Activated CD4-positive, alpha-beta T cell treated with anti-CD3 and anti-CD28 coated beads, Interleukin-2, amount 10 ng/mL, durations not matched to agents 7 days and 5 days (primary cell): ENCODE measurements around the gene MARS1. TPM values are rescaled to one million over a fixed set of nuclear protein-coding genes. Genes with fewer than 3 reads are reported as not detected.

Source experiments
- CTCF ChIA-PET: fragments of 350-600 bp; sonication (Branson Sonifier 250); formaldehyde crosslinking; loops from one replicate; lab custom pipeline; 2021; ENCODE audit warnings: antibody characterized with exemption; lab: Charles Lee
- POLR2A ChIA-PET: fragments of 350-600 bp; sonication (Branson Sonifier 250); formaldehyde crosslinking; loops from one replicate; lab custom pipeline; 2021; ENCODE audit warnings: antibody characterized with exemption; lab: Charles Lee
- DNase-seq: peaks from one replicate; pipeline ENCODE4 v3.0.0-alpha.2; 2020
- H3K27ac Mint-ChIP-seq: one replicate; pipeline ENCODE4 v1.8.0; 2021; ENCODE audit warnings: mild to moderate bottlenecking, moderate library complexity, mixed read lengths
- H3K27me3 Mint-ChIP-seq: one replicate; pipeline ENCODE4 v1.8.0; 2021; ENCODE audit warnings: mixed read lengths
- H3K36me3 Mint-ChIP-seq: one replicate; pipeline ENCODE4 v1.8.0; 2021; ENCODE audit warnings: low read depth, mixed read lengths
- H3K4me1 Mint-ChIP-seq: one replicate; pipeline ENCODE4 v1.8.0; 2021; ENCODE audit warnings: mixed read lengths
- H3K4me3 Mint-ChIP-seq: one replicate; pipeline ENCODE4 v1.8.0; 2021; ENCODE audit warnings: mild to moderate bottlenecking, moderate library complexity, mixed read lengths
- H3K9me3 Mint-ChIP-seq: one replicate; pipeline ENCODE4 v1.8.0; 2021; ENCODE audit warnings: mixed read lengths
- total RNA-seq, 2 experiments: library from RNA; stranded (reverse); gene quantifications; one replicate each; pipeline ENCODE4 v1.2.3, GENCODE V29; 2021

Gene MARS1
- total RNA-seq, 2 experiments from 2014 or later = 214 to 247 TPM

GRCh38 chr12:57469296-57470164 is 18.3 kb upstream of the MARS1 start:
- POLR2A ChIA-PET = no interaction called here
- no peak for DNase-seq
- Mint-ChIP-seq H3K36me3 (peaks cover 47% of the 10 kb centered on the region), H3K4me3 (no peak overlapping the region), H3K27me3 (no peaks in the 10 kb centered on the region), H3K4me1 (peaks cover 33% of the 10 kb centered on the region), H3K27ac (no peak overlapping the region), H3K9me3 (no peaks in the 10 kb centered on the region)
- CTCF ChIA-PET = interaction anchor here (0.6 to 5.5 kb wide), 3 partner anchors 10 to 1160 kb away, joined by 3 to 22 read pairs (median 12); partner anchors contain the start of gene GLI1

GRCh38 chr12:57470286-57470969 is 17.4 kb upstream of the MARS1 start:
- Mint-ChIP-seq H3K4me1 (peaks cover 33% of the 10 kb centered on the region), H3K9me3 (no peaks in the 10 kb centered on the region), H3K36me3 (peaks cover 52% of the 10 kb centered on the region), H3K27ac (no peak overlapping the region), H3K4me3 (no peak overlapping the region), H3K27me3 (no peaks in the 10 kb centered on the region)
- no peak for DNase-seq
- ChIA-PET CTCF (interaction anchor here (3.8 to 5.5 kb wide), 2 partner anchors 11 to 17 kb away, joined by 12 to 22 read pairs; partner anchors contain the start of gene GLI1), POLR2A (no interaction called here)

GRCh38 chr12:57470970-57471656 is 16.8 kb upstream of the MARS1 start:
- H3K9me3 Mint-ChIP-seq = no peaks in the 10 kb centered on the region
- DNase-seq = no peak
- no peak overlapping the region for H3K27ac Mint-ChIP-seq
- peaks cover 36% of the 10 kb centered on the region for H3K4me1 Mint-ChIP-seq
- CTCF ChIA-PET = interaction anchor here (3.8 to 5.5 kb wide), 2 partner anchors 11 to 18 kb away, joined by 12 to 22 read pairs; partner anchors contain the start of gene GLI1
- peaks cover 53% of the 10 kb centered on the region for H3K36me3 Mint-ChIP-seq
- H3K4me3 Mint-ChIP-seq = no peak overlapping the region
- POLR2A ChIA-PET = no interaction called here
- H3K27me3 Mint-ChIP-seq = no peaks in the 10 kb centered on the region

- ChIA-PET CTCF (interaction anchor here (0.5 to 5.5 kb wide), 3 partner anchors 12 to 221 kb away, joined by 3 to 22 read pairs (median 12); partner anchors contain the start of genes GLI1 and STAC3), POLR2A (no interaction called here)
- H3K27me3 Mint-ChIP-seq = no peaks in the 10 kb centered on the region
- peaks cover 38% of the 10 kb centered on the region for H3K4me1 Mint-ChIP-seq
- no peak overlapping the region for H3K4me3 Mint-ChIP-seq
- peaks cover 59% of the 10 kb centered on the region for H3K36me3 Mint-ChIP-seq
- no peaks in the 10 kb centered on the region for H3K9me3 Mint-ChIP-seq
- DNase-seq = no peak
- H3K27ac Mint-ChIP-seq = no peak overlapping the region
Observed at GRCh38 chr12:57471661-57472060, 16.2 kb upstream of the MARS1 start.

- Mint-ChIP-seq H3K27ac (no peak overlapping the region), H3K4me3 (no peak overlapping the region), H3K36me3 (peaks cover 61% of the 10 kb centered on the region), H3K9me3 (no peaks in the 10 kb centered on the region), H3K4me1 (peaks cover 34% of the 10 kb centered on the region), H3K27me3 (no peaks in the 10 kb centered on the region)
- ChIA-PET CTCF (interaction anchor here (0.5 to 5.5 kb wide), 3 partner anchors 13 to 221 kb away, joined by 3 to 22 read pairs (median 12); partner anchors contain the start of genes GLI1 and STAC3), POLR2A (no interaction called here)
- no peak for DNase-seq
Observed at GRCh38 chr12:57472391-57472790, 15.5 kb upstream of the MARS1 start.

- peaks cover 64% of the 10 kb centered on the region for H3K36me3 Mint-ChIP-seq
- no peak overlapping the region for H3K4me3 Mint-ChIP-seq
- no peaks in the 10 kb centered on the region for H3K9me3 Mint-ChIP-seq
- ChIA-PET POLR2A (no interaction called here), CTCF (interaction anchor here (2.4 kb wide), 1 partner anchor 14 kb away, joined by 14 read pairs; the partner anchor contains the start of gene GLI1)
- no peaks in the 10 kb centered on the region for H3K27me3 Mint-ChIP-seq
- H3K4me1 Mint-ChIP-seq = peaks cover 40% of the 10 kb centered on the region
- no peak overlapping the region for H3K27ac Mint-ChIP-seq
- no peak for DNase-seq
Observed at GRCh38 chr12:57473392-57473791, 14.5 kb upstream of the MARS1 start.

GRCh38 chr12:57473886-57474285 is 14.0 kb upstream of the MARS1 start:
- Mint-ChIP-seq H3K4me3 (peak overlapping the region; percentile 49), H3K4me1 (peaks cover 45% of the 10 kb centered on the region), H3K27me3 (no peaks in the 10 kb centered on the region), H3K36me3 (peaks cover 68% of the 10 kb centered on the region), H3K27ac (no peak overlapping the region), H3K9me3 (no peaks in the 10 kb centered on the region)
- DNase-seq = no peak
- CTCF ChIA-PET = interaction anchor here (0.5 to 2.4 kb wide), 6 partner anchors 11 to 73 kb away, joined by 3 to 14 read pairs (median 4); partner anchors contain the start of genes DCTN2 and GLI1
- POLR2A ChIA-PET = no interaction called here

GRCh38 chr12:57474430-57474829 is 13.4 kb upstream of the MARS1 start:
- CTCF ChIA-PET = interaction anchor here (0.5 to 2.4 kb wide), 8 partner anchors 10 to 232 kb away, joined by 3 to 14 read pairs (median 4); partner anchors contain the start of genes DCTN2 and GLI1
- Mint-ChIP-seq H3K27ac (peak overlapping the region; percentile 47), H3K9me3 (no peaks in the 10 kb centered on the region), H3K27me3 (no peaks in the 10 kb centered on the region), H3K36me3 (peaks cover 65% of the 10 kb centered on the region), H3K4me1 (peaks cover 51% of the 10 kb centered on the region), H3K4me3 (peak overlapping the region; percentile 49)
- POLR2A ChIA-PET = interaction anchor here (0.6 kb wide), 1 partner anchor 79 kb away, joined by 3 read pairs; no protein-coding TSS in a partner anchor
- no peak for DNase-seq

GRCh38 chr12:57474862-57475261 is 13.0 kb upstream of the MARS1 start:
- Mint-ChIP-seq H3K4me3 (peak overlapping the region; percentile 49), H3K4me1 (peaks cover 55% of the 10 kb centered on the region), H3K27me3 (no peaks in the 10 kb centered on the region), H3K36me3 (peaks cover 65% of the 10 kb centered on the region), H3K9me3 (no peaks in the 10 kb centered on the region), H3K27ac (peak overlapping the region; percentile 47)
- ChIA-PET CTCF (interaction anchor here (1.0 to 2.4 kb wide), 7 partner anchors 10 to 232 kb away, joined by 3 to 14 read pairs (median 4); partner anchors contain the start of gene GLI1), POLR2A (interaction anchor here (0.6 kb wide), 1 partner anchor 78 kb away, joined by 3 read pairs; no protein-coding TSS in a partner anchor)
- DNase-seq = no peak

GRCh38 chr12:57475271-57476161 is 12.4 kb upstream of the MARS1 start:
- Mint-ChIP-seq H3K27ac (peak overlapping the region; percentile 93), H3K4me1 (peaks cover 61% of the 10 kb centered on the region), H3K36me3 (peaks cover 66% of the 10 kb centered on the region), H3K9me3 (no peaks in the 10 kb centered on the region), H3K27me3 (no peaks in the 10 kb centered on the region), H3K4me3 (peak overlapping the region; percentile 91)
- CTCF ChIA-PET = interaction anchor here (0.6 to 2.4 kb wide), 13 partner anchors 9 to 233 kb away, joined by 3 to 14 read pairs (median 5); partner anchors contain the start of genes GLI1 and INHBE
- no peak for DNase-seq
- POLR2A ChIA-PET = no interaction called here
